ENCODE results near the gene KIF22. TPM values are rescaled to one million over a fixed set of nuclear protein-coding genes. Genes with fewer than 3 reads are reported as not detected.
"Not testable (repeated sequence)": the region's sequence is repeated elsewhere in the genome, so short reads cannot be mapped to it uniquely, and the experiment has no call there.

The KIF22 gene
- total and polyA plus RNA-seq, 7 experiments from 2014 or later = 36.9 to 141 (median 81.3) TPM

DNA sequence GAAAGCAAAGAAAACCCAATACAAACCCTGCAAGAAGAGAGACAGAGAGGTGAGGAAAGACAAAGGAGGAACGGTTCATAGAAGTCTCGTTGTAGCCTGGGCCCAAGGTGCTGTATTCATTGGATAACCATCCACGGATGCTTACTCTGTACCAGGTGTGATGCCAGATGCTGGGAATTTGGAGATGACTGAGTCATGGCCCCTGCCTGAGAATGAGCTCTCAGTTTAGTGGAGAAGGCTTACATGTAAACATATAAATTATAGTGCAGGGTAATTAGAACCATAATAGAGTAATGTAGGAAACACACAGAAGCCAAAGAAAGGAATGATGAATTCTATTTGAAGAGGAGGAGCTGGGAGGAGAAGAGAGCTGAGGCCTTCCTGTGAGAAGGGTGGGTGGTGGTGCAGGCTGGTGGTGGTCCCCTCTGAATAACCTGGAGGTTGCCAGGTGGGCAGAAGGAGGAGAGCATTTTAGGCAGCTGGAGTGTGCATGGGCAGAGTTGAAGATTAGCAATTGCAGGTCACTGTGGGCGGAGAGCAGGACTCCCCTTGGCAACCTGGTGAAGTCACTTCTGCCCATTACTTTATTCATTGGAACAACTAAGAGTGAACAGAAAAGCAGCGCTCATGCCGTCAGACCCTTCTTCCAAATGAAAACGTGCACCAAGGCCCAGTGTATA is 20.2 kb upstream of the KIF22 start:
- Histone ChIP-seq H3K4me1 (ENCODE audit: control insufficient read depth in 2 of 2, insufficient read depth in 2 of 2, low read length in 2 of 2) (no peaks in the 10 kb centered on the region), H3K27me3 (ENCODE audit: control insufficient read depth in 2 of 2, insufficient read depth in 2 of 2, low read length in 2 of 2) (no peaks in the 10 kb centered on the region), H3K27ac (ENCODE audit: low read depth, low read length) (no peak overlapping the region), H3K4me3 (ENCODE audit: low read length) (no peak overlapping the region), H3K36me3 (ENCODE audit: control insufficient read depth in 2 of 3, insufficient read depth in 3 of 3, low read length in 3 of 3) (no peaks in the 10 kb centered on the region), H3K9me3 (ENCODE audit: control insufficient read depth in 2 of 3, low read length in 3 of 3) (no peaks in the 10 kb centered on the region)
- Mint-ChIP-seq H3K27me3 (no peaks in the 10 kb centered on the region), H3K9me3 (peaks cover 0 to 3% (median 0%) of the 10 kb centered on the region in 11 donors), H3K27ac (peak overlapping the region in 2 of 9 donors; percentile 38 to 80), H3K4me1 (peaks cover 14 to 22% (median 20%) of the 10 kb centered on the region in 7 donors), H3K4me3 (no peak overlapping the region), H3K36me3 (no peaks in the 10 kb centered on the region)
- ChIA-PET CTCF (interaction anchor here (0.8 to 0.9 kb wide), 2 partner anchors 19 to 24 kb away, joined by 3 to 4 read pairs; partner anchors contain the start of gene C16orf54), POLR2A (interaction anchor here (0.6 to 1.4 kb wide), 5 partner anchors 16 to 68 kb away, joined by 3 to 6 read pairs (median 3); no protein-coding TSS in a partner anchor)
- intact Hi-C loops (cut with micrococcal nuclease) = no loop called here
- ATAC-seq (no peak), DNase-seq (no peak)

DNA sequence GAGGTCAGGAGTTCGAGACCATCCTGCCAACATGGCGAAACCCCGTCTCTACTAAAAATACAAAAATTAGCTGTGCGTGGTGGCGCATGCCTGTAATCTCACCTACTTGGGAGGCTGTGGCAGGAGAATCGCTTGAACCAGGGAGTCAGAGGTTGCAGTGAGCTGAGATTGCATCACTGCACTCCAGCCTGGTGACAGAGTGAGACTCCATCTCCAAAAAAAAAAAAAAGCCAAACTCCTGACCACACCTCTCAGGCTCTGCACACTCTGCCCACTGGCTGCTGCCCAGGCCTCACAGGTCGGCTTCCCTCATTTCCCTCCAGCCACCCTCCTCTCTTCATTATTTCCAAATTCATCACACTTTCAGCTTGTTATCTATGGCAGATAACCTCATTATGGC is 18.2 kb upstream of the KIF22 start:
- POLR2A ChIA-PET = interaction anchor here (1.1 to 1.5 kb wide), 2 partner anchors 14 to 71 kb away, joined by 3 to 4 read pairs; no protein-coding TSS in a partner anchor
- H3K27me3 ChIP-seq (ENCODE audit: control insufficient read depth in 2 of 2, insufficient read depth in 2 of 2, low read length in 2 of 2) = not testable (repeated sequence)

GRCh38 chr16:29774730-29775129 is 15.8 kb upstream of the KIF22 start:
- peaks cover 9 to 23% (median 15%) of the 10 kb centered on the region in 7 donors for H3K4me1 Mint-ChIP-seq
- H3K36me3 ChIP-seq (ENCODE audit: control insufficient read depth in 2 of 3, insufficient read depth in 3 of 3, low read length in 3 of 3) = no peaks in the 10 kb centered on the region

More for the DNA sequence above, 18.2 kb upstream of the KIF22 start:
- CTCF ChIA-PET = interaction anchor here (1.5 kb wide), 1 partner anchor 73 kb away, joined by 3 read pairs; no protein-coding TSS in a partner anchor
- H3K4me1 ChIP-seq (ENCODE audit: control insufficient read depth in 2 of 2, insufficient read depth in 2 of 2, low read length in 2 of 2); ATAC-seq; DNase-seq; H3K4me3 Mint-ChIP-seq; H3K9me3 Mint-ChIP-seq; intact Hi-C loops (cut with micrococcal nuclease); H3K27ac ChIP-seq (ENCODE audit: low read depth, low read length); H3K36me3 ChIP-seq (ENCODE audit: control insufficient read depth in 2 of 3, insufficient read depth in 3 of 3, low read length in 3 of 3); H3K36me3 Mint-ChIP-seq; H3K4me3 ChIP-seq (ENCODE audit: low read length); H3K27me3 Mint-ChIP-seq; H3K9me3 ChIP-seq (ENCODE audit: control insufficient read depth in 2 of 3, low read length in 3 of 3): not testable (repeated sequence)
- H3K4me1 Mint-ChIP-seq = peaks cover 13 to 21% (median 16%) of the 10 kb centered on the region in 7 donors
- peak overlapping the region in 2 of 9 donors; percentile 64 for H3K27ac Mint-ChIP-seq

DNA sequence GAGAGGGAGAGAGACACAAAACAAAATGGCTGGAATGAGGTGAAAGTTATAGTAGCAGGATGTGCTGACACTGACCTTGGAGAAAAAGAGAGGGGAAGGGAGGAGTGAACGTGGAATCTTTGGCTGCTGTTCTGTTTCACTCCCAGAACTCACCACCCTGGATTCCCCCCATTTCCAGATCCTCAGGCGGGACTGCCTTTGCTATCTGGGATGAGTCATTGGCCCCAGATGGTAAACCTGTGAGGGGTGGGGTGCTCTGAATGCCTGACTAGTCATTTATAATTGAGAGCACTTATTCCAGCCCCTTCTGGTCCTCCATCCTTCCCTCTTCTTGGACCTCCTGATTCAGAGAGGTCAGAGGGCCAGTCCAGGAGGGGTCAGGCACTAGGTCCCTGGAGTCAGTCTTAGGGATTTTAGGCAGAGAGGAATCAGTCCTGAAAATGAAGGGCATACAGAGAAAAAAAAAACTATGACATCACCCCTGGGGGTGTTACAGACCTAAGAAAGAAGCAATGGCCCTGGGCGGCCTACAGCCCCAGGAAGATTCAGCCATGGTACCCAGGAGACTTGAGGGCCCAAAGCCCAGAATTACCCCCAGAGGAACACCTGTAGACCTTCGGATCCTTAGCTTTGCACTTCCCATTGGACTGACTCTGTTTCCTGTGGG is 14.7 kb upstream of the KIF22 start:
- intact Hi-C loops (cut with micrococcal nuclease) = no loop called here
- CTCF ChIA-PET = no interaction called here
- no peak overlapping the region for H3K4me3 Mint-ChIP-seq
- no peaks in the 10 kb centered on the region for H3K36me3 Mint-ChIP-seq
- ATAC-seq = no peak
- Histone ChIP-seq H3K4me1 (ENCODE audit: control insufficient read depth in 2 of 2, insufficient read depth in 2 of 2, low read length in 2 of 2) (no peaks in the 10 kb centered on the region), H3K27me3 (ENCODE audit: control insufficient read depth in 2 of 2, insufficient read depth in 2 of 2, low read length in 2 of 2) (no peaks in the 10 kb centered on the region), H3K9me3 (ENCODE audit: control insufficient read depth in 2 of 3, low read length in 3 of 3) (no peaks in the 10 kb centered on the region), H3K36me3 (ENCODE audit: control insufficient read depth in 2 of 3, insufficient read depth in 3 of 3, low read length in 3 of 3) (no peaks in the 10 kb centered on the region), H3K27ac (ENCODE audit: low read depth, low read length) (no peak overlapping the region), H3K4me3 (ENCODE audit: low read length) (no peak overlapping the region)
- peaks cover 0 to 1% (median 0%) of the 10 kb centered on the region in 11 donors for H3K9me3 Mint-ChIP-seq
- peaks cover under 1 to 17% (median 13%) of the 10 kb centered on the region in 7 donors for H3K4me1 Mint-ChIP-seq
- peaks cover 0 to 22% (median 0%) of the 10 kb centered on the region in 5 donors for H3K27me3 Mint-ChIP-seq
- H3K27ac Mint-ChIP-seq = no peak overlapping the region
- POLR2A ChIA-PET = no interaction called here
- DNase-seq = no peak

More at GRCh38 chr16:29774730-29775129, 15.8 kb upstream of the KIF22 start:
- Mint-ChIP-seq H3K27me3 (peaks cover 0 to 18% (median 0%) of the 10 kb centered on the region in 5 donors), H3K9me3 (peaks cover 0 to 1% (median 0%) of the 10 kb centered on the region in 11 donors), H3K4me3 (peak overlapping the region in 1 of 10 donors; percentile 32), H3K36me3 (no peaks in the 10 kb centered on the region), H3K27ac (peak overlapping the region in 1 of 9 donors; percentile 32)
- no peaks in the 10 kb centered on the region for H3K9me3 ChIP-seq (ENCODE audit: control insufficient read depth in 2 of 3, low read length in 3 of 3)
- ATAC-seq (no peak), DNase-seq (no peak)
- intact Hi-C loops (cut with micrococcal nuclease) = no loop called here
- ChIA-PET CTCF (no interaction called here), POLR2A (interaction anchor here (0.9 kb wide), 1 partner anchor 19 kb away, joined by 3 read pairs; no protein-coding TSS in a partner anchor)
- H3K4me1 ChIP-seq (ENCODE audit: control insufficient read depth in 2 of 2, insufficient read depth in 2 of 2, low read length in 2 of 2) = no peaks in the 10 kb centered on the region
- H3K27me3 ChIP-seq (ENCODE audit: control insufficient read depth in 2 of 2, insufficient read depth in 2 of 2, low read length in 2 of 2) = no peaks in the 10 kb centered on the region
- no peak overlapping the region for H3K27ac ChIP-seq (ENCODE audit: low read depth, low read length)
- H3K4me3 ChIP-seq (ENCODE audit: low read length) = no peak overlapping the region

- H3K9me3 ChIP-seq (ENCODE audit: control insufficient read depth in 2 of 3, low read length in 3 of 3) = no peaks in the 10 kb centered on the region
- DNase-seq (no peak), ATAC-seq (no peak)
- no peak within 1 kb of the TSS for H3K27ac ChIP-seq (ENCODE audit: low read depth, low read length)
- peaks cover 0 to 22% (median 0%) of the 10 kb centered on the region in 5 donors for H3K27me3 Mint-ChIP-seq
- no peaks in the 10 kb centered on the region for H3K4me1 ChIP-seq (ENCODE audit: control insufficient read depth in 2 of 2, insufficient read depth in 2 of 2, low read length in 2 of 2)
- intact Hi-C loops (cut with micrococcal nuclease) = no loop called here
- peaks cover 4 to 20% (median 11%) of the 10 kb centered on the region in 7 donors for H3K4me1 Mint-ChIP-seq
- H3K4me3 Mint-ChIP-seq = no peak within 1 kb of the TSS
- H3K36me3 Mint-ChIP-seq = no peaks in the 10 kb centered on the region
- POLR2A ChIA-PET = interaction anchor here (1.3 kb wide), 1 partner anchor 12 kb away, joined by 3 read pairs; no protein-coding TSS in a partner anchor
- CTCF ChIA-PET = interaction anchor here (1.4 to 1.6 kb wide), 2 partner anchors 44 to 76 kb away, joined by 3 to 4 read pairs; no protein-coding TSS in a partner anchor
- H3K9me3 Mint-ChIP-seq = peaks cover 0 to 1% (median 0%) of the 10 kb centered on the region in 11 donors
- no peaks in the 10 kb centered on the region for H3K36me3 ChIP-seq (ENCODE audit: control insufficient read depth in 2 of 3, insufficient read depth in 3 of 3, low read length in 3 of 3)
- H3K27me3 ChIP-seq (ENCODE audit: control insufficient read depth in 2 of 2, insufficient read depth in 2 of 2, low read length in 2 of 2) = no peaks in the 10 kb centered on the region
- peak within 1 kb of the TSS in 4 of 9 donors; percentile 18 to 42 (median 32) for H3K27ac Mint-ChIP-seq
- no peak within 1 kb of the TSS for H3K4me3 ChIP-seq (ENCODE audit: low read length)
Observed at GRCh38 chr16:29777576-29778350, 12.8 kb upstream of the KIF22 start, which contains the start of gene ZG16. Gene ZG16, plus strand, starts transcription at chr16:29778256. Its CDS starts 1,011 bp downstream, at chr16:29779267.

DNA sequence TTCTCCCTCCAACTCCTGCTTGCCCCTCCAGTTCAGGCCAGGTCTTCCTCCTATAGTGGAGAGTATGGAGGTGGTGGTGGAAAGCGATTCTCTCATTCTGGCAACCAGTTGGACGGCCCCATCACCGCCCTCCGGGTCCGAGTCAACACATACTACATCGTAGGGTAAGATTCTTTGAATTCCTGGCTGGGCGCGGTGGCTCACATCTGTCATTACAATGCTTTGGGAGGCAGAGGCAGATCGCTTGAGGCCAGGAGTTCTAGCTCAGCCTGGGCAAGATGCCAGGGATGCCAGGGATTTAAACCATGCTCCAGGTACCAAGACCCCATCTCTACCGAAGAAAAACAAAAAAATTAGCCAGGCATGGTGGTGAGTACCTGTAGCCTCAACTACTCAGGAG is 11.1 kb upstream of the KIF22 start:
- peaks cover under 1 to 3% of the 10 kb centered on the region in 2 donors for H3K4me1 ChIP-seq (ENCODE audit: control insufficient read depth in 2 of 2, insufficient read depth in 2 of 2, low read length in 2 of 2)
- no peaks in the 10 kb centered on the region for H3K36me3 Mint-ChIP-seq
- H3K4me3 Mint-ChIP-seq = no peak overlapping the region
- ChIA-PET CTCF (no interaction called here), POLR2A (interaction anchor here (1.4 kb wide), 1 partner anchor 33 kb away, joined by 6 read pairs; the partner anchor contains the start of gene C16orf54)
- no peak overlapping the region for H3K27ac ChIP-seq (ENCODE audit: low read depth, low read length)
- DNase-seq = no peak
- H3K9me3 ChIP-seq (ENCODE audit: control insufficient read depth in 2 of 3, low read length in 3 of 3) = no peaks in the 10 kb centered on the region
- peak overlapping the region in 1 of 9 donors; percentile 39 for H3K27ac Mint-ChIP-seq
- intact Hi-C loops (cut with micrococcal nuclease) = no loop called here
- no peak overlapping the region for H3K4me3 ChIP-seq (ENCODE audit: low read length)
- H3K36me3 ChIP-seq (ENCODE audit: control insufficient read depth in 2 of 3, insufficient read depth in 3 of 3, low read length in 3 of 3) = no peaks in the 10 kb centered on the region
- peaks cover 0 to 22% (median 0%) of the 10 kb centered on the region in 5 donors for H3K27me3 Mint-ChIP-seq
- ATAC-seq = no peak
- no peaks in the 10 kb centered on the region for H3K27me3 ChIP-seq (ENCODE audit: control insufficient read depth in 2 of 2, insufficient read depth in 2 of 2, low read length in 2 of 2)
- peaks cover 0 to 4% (median 0%) of the 10 kb centered on the region in 11 donors for H3K9me3 Mint-ChIP-seq
- H3K4me1 Mint-ChIP-seq = peaks cover 13 to 21% (median 15%) of the 10 kb centered on the region in 7 donors
